H9 (cell line): ENCODE results near the gene LY6G5B. TPM values are rescaled to one million over a fixed set of nuclear protein-coding genes. Genes with fewer than 3 reads are reported as not detected.

ENCODE experiments used
- DNase-seq: peaks from one replicate; pipeline ENCODE4 v3.0.0-alpha.2; 2017
- H2AFZ ChIP-seq: one replicate; pipeline ENCODE4 v1.6.1; 2013; ENCODE audit warnings: mild to moderate bottlenecking, low read length, control low read depth, moderate library complexity
- H2AK5ac ChIP-seq: 2 replicates; pipeline ENCODE4 v1.6.1; 2013; ENCODE audit warnings: low read length, control low read depth, mixed read lengths; ENCODE audit not compliant: insufficient read length
- H2BK120ac ChIP-seq: one replicate; pipeline ENCODE4 v1.6.1; 2013; ENCODE audit warnings: low read depth, mild to moderate bottlenecking, low read length, control low read depth, inconsistent platforms; ENCODE audit not compliant: poor library complexity, severe bottlenecking
- H2BK12ac ChIP-seq: 2 replicates; pipeline ENCODE4 v1.6.1; 2013; ENCODE audit warnings: low read length, control low read depth, mixed read lengths, low read depth; ENCODE audit not compliant: insufficient read length
- H2BK15ac ChIP-seq: 2 replicates; pipeline ENCODE4 v1.6.1; 2013; ENCODE audit warnings: low read depth, low read length, control low read depth
- H2BK20ac ChIP-seq: one replicate; pipeline ENCODE4 v1.6.1; 2013; ENCODE audit warnings: low read depth, mild to moderate bottlenecking, low read length, control low read depth, inconsistent platforms; ENCODE audit not compliant: poor library complexity, severe bottlenecking
- H2BK5ac ChIP-seq: 2 replicates; pipeline ENCODE4 v1.6.1; 2013; ENCODE audit warnings: low read length, control low read depth, mixed read lengths; ENCODE audit not compliant: insufficient read length
- H3K14ac ChIP-seq: 2 replicates; pipeline ENCODE4 v1.6.1; 2013; ENCODE audit warnings: low read length, control low read depth; ENCODE audit not compliant: insufficient read depth
- H3K18ac ChIP-seq: 2 replicates; pipeline ENCODE4 v1.6.1; 2013; ENCODE audit warnings: low read depth, mild to moderate bottlenecking, mixed read lengths, low read length, control low read depth; ENCODE audit not compliant: insufficient read length
- H3K23ac ChIP-seq: 2 replicates; pipeline ENCODE4 v1.6.1; 2013; ENCODE audit warnings: low read length, control low read depth, mixed read lengths, low read depth; ENCODE audit not compliant: insufficient read length
- H3K23me2 ChIP-seq: 2 replicates; pipeline ENCODE4 v1.6.1; 2013; ENCODE audit warnings: low read depth, mild to moderate bottlenecking, mixed read lengths, low read length, control low read depth; ENCODE audit not compliant: insufficient read length, poor library complexity, severe bottlenecking
- H3K27ac ChIP-seq: 2 replicates; pipeline ENCODE4 v1.5.1; 2013; ENCODE audit warnings: low read length, control low read depth, mixed read lengths, low read depth; ENCODE audit not compliant: insufficient read length
- H3K27me3 ChIP-seq: 2 replicates; pipeline ENCODE4 v1.6.1; 2013; ENCODE audit warnings: low read length, control low read depth, inconsistent platforms; ENCODE audit not compliant: insufficient read depth
- H3K4ac ChIP-seq: 2 replicates; pipeline ENCODE4 v1.6.1; 2013; ENCODE audit warnings: low read depth, mild to moderate bottlenecking, control low read depth, inconsistent platforms, low read length, moderate library complexity
- H3K4me1 ChIP-seq: 2 replicates; pipeline ENCODE4 v1.6.1; 2013; ENCODE audit warnings: low read length, control low read depth, inconsistent platforms; ENCODE audit not compliant: insufficient read depth
- H3K4me2 ChIP-seq: 2 replicates; pipeline ENCODE4 v1.6.1; 2013; ENCODE audit warnings: low read length, control low read depth, mixed read lengths; ENCODE audit not compliant: insufficient read length, insufficient read depth
- H3K56ac ChIP-seq: 2 replicates; pipeline ENCODE4 v1.6.1; 2013; ENCODE audit warnings: low read depth, mild to moderate bottlenecking, mixed read lengths, low read length, control low read depth; ENCODE audit not compliant: insufficient read length
- H3K79me1 ChIP-seq: 2 replicates; pipeline ENCODE4 v1.6.1; 2013; ENCODE audit warnings: low read depth, mild to moderate bottlenecking, moderate library complexity, low read length, control low read depth, inconsistent platforms; ENCODE audit not compliant: insufficient read depth, poor library complexity, severe bottlenecking
- H3K79me2 ChIP-seq: 2 replicates; pipeline ENCODE4 v1.6.1; 2013; ENCODE audit warnings: low read length, control low read depth, inconsistent platforms; ENCODE audit not compliant: insufficient read depth
- H3K9ac ChIP-seq: 2 replicates; pipeline ENCODE4 v1.6.1; 2013; ENCODE audit warnings: low read length, control low read depth, mixed read lengths; ENCODE audit not compliant: insufficient read length; ENCODE audit errors: extremely low read depth
- H3K9me3 ChIP-seq: one replicate; pipeline ENCODE4 v1.6.1; 2013; ENCODE audit warnings: low read depth, low read length, inconsistent platforms; ENCODE audit not compliant: control insufficient read depth
- H3T11ph ChIP-seq: one replicate; pipeline ENCODE4 v1.6.1; 2013; ENCODE audit warnings: mild to moderate bottlenecking, low read length, control low read depth, inconsistent platforms
- H4K20me1 ChIP-seq: one replicate; pipeline ENCODE4 v1.6.1; 2013; ENCODE audit not compliant: control insufficient read depth, insufficient read length, insufficient read depth
- H4K5ac ChIP-seq: 2 replicates; pipeline ENCODE4 v1.6.1; 2013; ENCODE audit warnings: low read depth, mild to moderate bottlenecking, mixed read lengths, low read length, control low read depth; ENCODE audit not compliant: insufficient read length
- H4K8ac ChIP-seq: replicated peaks from 2 replicates; pipeline ENCODE4 v1.6.1; 2013; ENCODE audit warnings: low read length, control low read depth, mixed read lengths, low read depth; ENCODE audit not compliant: insufficient read length
- H4K91ac ChIP-seq: 2 replicates; pipeline ENCODE4 v1.6.1; 2013; ENCODE audit warnings: low read depth, mild to moderate bottlenecking, moderate library complexity, mixed read lengths, low read length, control low read depth; ENCODE audit not compliant: insufficient read length
- H3K27ac Mint-ChIP-seq, 3 experiments: 2 replicates in 2 of 3; 3 replicates in 1 of 3; pipeline ENCODE4 v1.8.0; 2020 to 2021; ENCODE audit warnings: mixed read lengths in 3 of 3, mild to moderate bottlenecking in 1 of 3, moderate library complexity in 1 of 3
- H3K27me3 Mint-ChIP-seq: 2 replicates; pipeline ENCODE4 v1.8.0; 2021; ENCODE audit warnings: low read depth, mild to moderate bottlenecking, moderate library complexity, mixed read lengths
- H3K36me3 Mint-ChIP-seq, 3 experiments: 2 replicates in 2 of 3; 3 replicates in 1 of 3; pipeline ENCODE4 v1.8.0; 2020 to 2021; ENCODE audit warnings: low read depth in 3 of 3, mixed read lengths in 3 of 3; ENCODE audit not compliant: insufficient read depth in 1 of 3
- H3K4me1 Mint-ChIP-seq, 2 experiments: 2 replicates each; pipeline ENCODE4 v1.8.0; 2020; ENCODE audit warnings: mixed read lengths in 2 of 2
- H3K4me3 Mint-ChIP-seq, 2 experiments: 2 replicates in 1 of 2; 3 replicates in 1 of 2; pipeline ENCODE4 v1.8.0; 2020 to 2021; ENCODE audit warnings: mild to moderate bottlenecking in 2 of 2, mixed read lengths in 2 of 2, moderate library complexity in 1 of 2
- H3K9me3 Mint-ChIP-seq, 2 experiments: 2 replicates in 1 of 2; 3 replicates in 1 of 2; pipeline ENCODE4 v1.8.0; 2020; ENCODE audit warnings: mild to moderate bottlenecking in 2 of 2, mixed read lengths in 2 of 2, moderate library complexity in 1 of 2
- CTCF ChIP-seq: fragments of 200-600 bp; sonication (generic); conservative IDR thresholded peaks from 3 replicates; pipeline ENCODE4 v1.8.0; 2021; ENCODE audit warnings: antibody characterized with exemption, mild to moderate bottlenecking
- WGBS: extraction: QIAGEN DNeasy Blood & Tissue Kit; methylation state at CpG from one replicate; pipeline ENCODE4 v1.1.7; 2013; ENCODE audit warnings: missing lambda C conversion rate, low lambda C conversion rate, mixed read lengths; ENCODE audit not compliant: insufficient read length; ENCODE audit errors: extremely low coverage; 5-methylcytosine and 5-hydroxymethylcytosine counted together
- total RNA-seq: library from RNA; stranded (reverse); gene quantifications from 2 replicates; pipeline ENCODE4 v1.2.1, GENCODE V29; 2021

The LY6G5B gene
- total RNA-seq, 1 experiment from 2014 or later, result 21.6 TPM

DNA sequence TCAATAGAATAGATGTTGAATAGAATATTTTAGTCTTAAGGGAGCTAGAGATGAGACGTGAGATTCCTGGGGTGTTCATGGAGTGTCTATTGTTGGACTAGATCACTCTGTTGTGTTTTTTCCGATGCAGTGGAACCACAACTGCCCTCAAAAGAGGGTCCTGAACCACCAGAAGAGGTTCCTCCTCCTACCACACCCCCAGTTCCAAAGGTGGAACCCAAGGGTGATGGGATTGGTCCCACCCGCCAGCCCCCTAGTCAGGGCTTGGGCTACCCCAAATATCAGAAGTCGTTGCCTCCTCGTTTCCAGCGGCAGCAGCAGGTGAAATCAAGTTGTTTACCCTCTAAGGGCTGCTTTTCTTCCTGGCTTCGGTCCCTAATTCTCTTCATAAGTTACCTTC lies 40.8 kb upstream of the LY6G5B start:
- Histone ChIP-seq H2AK5ac (no peak overlapping the region), H3K27me3 (no peaks in the 10 kb centered on the region), H2BK5ac (no peak overlapping the region), H4K91ac (no peak overlapping the region), H4K20me1 (no peaks in the 10 kb centered on the region), H3K56ac (no peak overlapping the region), H4K5ac (no peak overlapping the region), H3T11ph (no peak overlapping the region), H3K79me1 (peaks cover 3% of the 10 kb centered on the region), H2BK120ac (no peak overlapping the region), H3K9ac (no peak overlapping the region), H3K79me2 (no peaks in the 10 kb centered on the region), H3K4ac (no peak overlapping the region), H2BK20ac (no peak overlapping the region), H3K14ac (no peak overlapping the region), H3K23me2 (no peaks in the 10 kb centered on the region), H2AFZ (no peak overlapping the region), H2BK15ac (no peak overlapping the region), H3K23ac (no peak overlapping the region), H3K4me1 (no peaks in the 10 kb centered on the region), H4K8ac (no peak overlapping the region), H3K4me2 (no peak overlapping the region), H3K9me3 (no peaks in the 10 kb centered on the region), H3K27ac (no peak overlapping the region), H2BK12ac (no peak overlapping the region), H3K18ac (no peak overlapping the region)
- H3K4me1 Mint-ChIP-seq, result peaks cover 0 to 3% of the 10 kb centered on the region in 2 experiments; a peak in 1 of 4 replicates
- TF ChIP-seq CTCF, result no peak
- H3K27ac Mint-ChIP-seq, result peak overlapping the region in 2 of 3 experiments; percentile 35 to 83; a peak in 3 of 7 replicates
- H3K27me3 Mint-ChIP-seq, result no peaks in the 10 kb centered on the region; the same call in 1 of the 2 replicates
- WGBS, result no CpG with 5 or more reads among the region's 7 CpGs
- no peak for DNase-seq
- H3K4me3 Mint-ChIP-seq, result no peak overlapping the region
- no peaks in the 10 kb centered on the region for H3K9me3 Mint-ChIP-seq
- H3K36me3 Mint-ChIP-seq, result peaks cover 89 to 100% (median 100%) of the 10 kb centered on the region in 3 experiments
